HCT116 (cell line): ENCODE data around the gene STBD1. TPM values are rescaled to one million over a fixed set of nuclear protein-coding genes. Genes with fewer than 3 reads are reported as not detected.

Experiments used
- ATAC-seq: fragments of 200-7000 bp; cut with Tn5 transposase; 2 replicates; pipeline ENCODE4 v1.9.1; 2020; ENCODE audit warnings: mild to moderate bottlenecking, moderate library complexity
- BruUV-seq: library from RNA; stranded (reverse); fragments of 400-500 nt; replicated peaks from 2 replicates; lab custom pipeline; 2021; lab: Mats Ljungman, UMichigan
- CTCF ChIA-PET: fragments of 300-600 bp; sonication (Branson Sonifier 250); formaldehyde crosslinking; loops from one replicate; lab custom pipeline; 2021; ENCODE audit warnings: antibody characterized with exemption; lab: Charles Lee
- POLR2A ChIA-PET: fragments of 300-600, 350-600 bp; sonication (Branson Sonifier 250); formaldehyde crosslinking; loops from one replicate; lab custom pipeline; 2021; ENCODE audit warnings: antibody characterized with exemption; lab: Charles Lee
- RAD21 ChIA-PET, 2 experiments: fragments of 300-600 bp; sonication (Branson Sonifier 250); formaldehyde crosslinking; loops; one replicate each; lab custom pipeline; 2023; ENCODE audit warnings: low total read pairs in 2 of 2; ENCODE audit not compliant: uncharacterized antibody in 2 of 2, unreplicated experiment in 2 of 2, low non-redundant PET in 1 of 2; lab: Charles Lee
- DNase-seq: peaks from one replicate; pipeline ENCODE4 v3.0.0-alpha.2; 2010; ENCODE audit warnings: low read depth, low spot score
- H2AFZ ChIP-seq: fragments of 200-600 bp; shearing (Covaris generic), sonication (generic); 2 replicates; pipeline ENCODE4 v1.6.1; 2017; ENCODE audit warnings: low read depth, mixed run types, mixed read lengths, antibody characterized with exemption, low read length; ENCODE audit not compliant: poor library complexity, severe bottlenecking
- H3K27ac ChIP-seq: 2 replicates; pipeline ENCODE4 v1.5.1; 2012; ENCODE audit warnings: low read depth, low read length
- H3K27me3 ChIP-seq: fragments of 200-600 bp; sonication (generic); 2 replicates; pipeline ENCODE4 v1.6.1; 2016; ENCODE audit warnings: mixed run types, low read length, mixed read lengths; ENCODE audit not compliant: insufficient read depth
- H3K36me3 ChIP-seq, 2 experiments: fragments of 200-500 bp in 1 of 2; fragments of 200-600 bp in 1 of 2; sonication (Bioruptor generic) in 1 of 2; sonication (generic) in 1 of 2; 2 replicates each; pipeline versions ENCODE4 v1.5.1 to v1.6.1; 2014 to 2016; ENCODE audit warnings: low read length in 2 of 2, inconsistent platforms in 1 of 2, mixed read lengths in 1 of 2, mixed run types in 1 of 2; ENCODE audit not compliant: insufficient read depth in 2 of 2, control insufficient read depth in 1 of 2
- H3K4me1 ChIP-seq, 2 experiments: fragments of 200-600 bp in 1 of 2; sonication (generic) in 1 of 2; 2 replicates each; pipeline versions ENCODE4 v1.5.1 to v1.6.1; 2012 to 2017; ENCODE audit warnings: low read length in 2 of 2, inconsistent platforms in 1 of 2, mild to moderate bottlenecking in 1 of 2, mixed read lengths in 1 of 2, mixed run types in 1 of 2, moderate library complexity in 1 of 2; ENCODE audit not compliant: insufficient read depth in 2 of 2, control insufficient read depth in 1 of 2
- H3K4me2 ChIP-seq: fragments of 200-600 bp; sonication (generic); 2 replicates; pipeline ENCODE4 v1.6.1; 2017; ENCODE audit warnings: mixed run types, low read length, mixed read lengths
- H3K4me3 ChIP-seq, 2 experiments: fragments of 200-600 bp in 1 of 2; sonication (generic) in 1 of 2; replicated peaks in 1 of 2; 2 replicates each; pipeline ENCODE4 v1.5.1; 2011 to 2016; ENCODE audit warnings: low read length in 2 of 2, control low read depth in 1 of 2, low read depth in 1 of 2, mild to moderate bottlenecking in 1 of 2, mixed read lengths in 1 of 2, mixed run types in 1 of 2
- H3K79me2 ChIP-seq: fragments of 200-600 bp; sonication (generic); 2 replicates; pipeline ENCODE4 v1.6.1; 2017; ENCODE audit warnings: mild to moderate bottlenecking, mixed run types, low read length, moderate library complexity, mixed read lengths; ENCODE audit not compliant: insufficient read depth
- H3K9ac ChIP-seq: fragments of 200-600 bp; sonication (generic); 2 replicates; pipeline ENCODE4 v1.6.1; 2016; ENCODE audit warnings: low read length, mixed read lengths
- H3K9me2 ChIP-seq: fragments of 200-600 bp; sonication (generic), shearing (Covaris generic); 2 replicates; pipeline ENCODE4 v1.6.1; 2017; ENCODE audit warnings: mixed run types, mild to moderate bottlenecking, moderate library complexity; ENCODE audit not compliant: insufficient read depth
- H3K9me3 ChIP-seq, 2 experiments: fragments of 200-500 bp in 1 of 2; fragments of 200-600 bp in 1 of 2; sonication (Bioruptor generic) in 1 of 2; sonication (generic) in 1 of 2; 2 replicates each; pipeline ENCODE4 v1.6.1; 2014 to 2017; ENCODE audit warnings: low read length in 2 of 2, mixed read lengths in 2 of 2, inconsistent platforms in 1 of 2, low read depth in 1 of 2, mild to moderate bottlenecking in 1 of 2, mixed run types in 1 of 2, moderate library complexity in 1 of 2; ENCODE audit not compliant: control insufficient read depth in 1 of 2, insufficient read depth in 1 of 2
- H4K20me1 ChIP-seq: fragments of 200-600 bp; sonication (generic), shearing (Covaris generic); 2 replicates; pipeline ENCODE4 v1.6.1; 2017; ENCODE audit warnings: mixed run types, mild to moderate bottlenecking, moderate library complexity; ENCODE audit not compliant: insufficient read depth
- ATF3 ChIP-seq: IDR thresholded peaks from 2 replicates; pipeline ENCODE4 v1.6.1; 2012
- CBX3 ChIP-seq: IDR thresholded peaks from 2 replicates; pipeline ENCODE4 v1.6.1; 2012; ENCODE audit warnings: low read depth
- CEBPB ChIP-seq: IDR thresholded peaks from 2 replicates; pipeline ENCODE4 v1.6.1; 2012; ENCODE audit warnings: low read depth
- CTCF ChIP-seq, 3 experiments: fragments of 200-600 bp in 1 of 3; sonication (generic) in 1 of 3; IDR thresholded peaks in 2 of 3; conservative IDR thresholded peaks in 1 of 3; 2 replicates each; pipeline ENCODE4 v1.5.1; 2012 to 2017; ENCODE audit warnings: low read depth in 2 of 3, low read length in 2 of 3, antibody characterized with exemption in 1 of 3, borderline replicate concordance in 1 of 3, control low read depth in 1 of 3, mild to moderate bottlenecking in 1 of 3, mixed read lengths in 1 of 3, mixed run types in 1 of 3, moderate library complexity in 1 of 3; ENCODE audit not compliant: insufficient read depth in 1 of 3
- EGR1 ChIP-seq: IDR thresholded peaks from 2 replicates; pipeline ENCODE4 v1.6.1; 2012; ENCODE audit warnings: low read depth
- ELF1 ChIP-seq: IDR thresholded peaks from 2 replicates; pipeline ENCODE4 v1.6.1; 2012; ENCODE audit warnings: low read depth, borderline replicate concordance
- EZH2 ChIP-seq: fragments of 200-600 bp; sonication (generic); IDR thresholded peaks from 2 replicates; pipeline ENCODE4 v1.6.1; 2017; ENCODE audit warnings: antibody characterized with exemption, mixed run types
- FOSL1 ChIP-seq: IDR thresholded peaks from 2 replicates; pipeline ENCODE4 v1.6.1; 2012; ENCODE audit warnings: low read depth
- MAX ChIP-seq: IDR thresholded peaks from 2 replicates; pipeline ENCODE4 v1.6.1; 2012
- POLR2AphosphoS5 ChIP-seq: IDR thresholded peaks from 2 replicates; pipeline ENCODE4 v1.6.1; 2011; ENCODE audit warnings: mild to moderate bottlenecking, low read depth, low read length, moderate library complexity
- REST ChIP-seq: IDR thresholded peaks from 2 replicates; pipeline ENCODE4 v1.6.1; 2012; ENCODE audit warnings: low read depth
- SP1 ChIP-seq: IDR thresholded peaks from 2 replicates; pipeline ENCODE4 v1.6.1; 2012; ENCODE audit warnings: low read depth
- SRF ChIP-seq: IDR thresholded peaks from 2 replicates; pipeline ENCODE4 v1.6.1; 2012; ENCODE audit warnings: low read depth
- YY1 ChIP-seq: IDR thresholded peaks from 2 replicates; pipeline ENCODE4 v1.6.1; 2011; ENCODE audit warnings: low read length, low read depth, moderate library complexity, mild to moderate bottlenecking; ENCODE audit not compliant: insufficient replicate concordance; ENCODE audit errors: extremely low read depth
- ZNF274 ChIP-seq: fragments of 200-500 bp; sonication (Bioruptor generic); IDR thresholded peaks from 2 replicates; pipeline ENCODE4 v1.6.1; 2014; ENCODE audit warnings: mild to moderate bottlenecking, low read depth, low read length, inconsistent platforms
- intact Hi-C: fragments of 100-400 bp; cut with micrococcal nuclease; formaldehyde crosslinking; loops from 2 replicates; pipeline ENCODE4 v1.10.0; 2022
- total RNA-seq: library from RNA; stranded (reverse); gene quantifications from one replicate; pipeline ENCODE4 v1.2.1, GENCODE V29; 2021; ENCODE audit not compliant: unreplicated experiment

STBD1 gene
- total RNA-seq, 1 experiment from 2014 or later = 5.6 TPM

GRCh38 chr4:76265631-76266218 is 40.8 kb upstream of the STBD1 start:
- no peaks in the 10 kb centered on the region for H3K4me1 ChIP-seq
- intact Hi-C loops = no loop called here
- H3K27ac ChIP-seq = no peak overlapping the region
- no peak overlapping the region for H2AFZ ChIP-seq
- no peaks in the 10 kb centered on the region for H3K36me3 ChIP-seq
- DNase-seq (no peak), ATAC-seq (no peak)
- no peak overlapping the region for H3K4me2 ChIP-seq
- no peaks in the 10 kb centered on the region for H3K9me2 ChIP-seq
- CTCF ChIA-PET = no interaction called here
- H4K20me1 ChIP-seq = no peaks in the 10 kb centered on the region
- no peak overlapping the region for H3K9ac ChIP-seq
- H3K27me3 ChIP-seq = no peaks in the 10 kb centered on the region
- POLR2A ChIA-PET = no interaction called here
- H3K79me2 ChIP-seq = no peaks in the 10 kb centered on the region
- TF ChIP-seq CBX3 = no peak
- H3K9me3 ChIP-seq = no peaks in the 10 kb centered on the region
- no peak overlapping the region for H3K4me3 ChIP-seq
- RAD21 ChIA-PET = no interaction called here
- no TSS peak for BruUV-seq

DNA sequence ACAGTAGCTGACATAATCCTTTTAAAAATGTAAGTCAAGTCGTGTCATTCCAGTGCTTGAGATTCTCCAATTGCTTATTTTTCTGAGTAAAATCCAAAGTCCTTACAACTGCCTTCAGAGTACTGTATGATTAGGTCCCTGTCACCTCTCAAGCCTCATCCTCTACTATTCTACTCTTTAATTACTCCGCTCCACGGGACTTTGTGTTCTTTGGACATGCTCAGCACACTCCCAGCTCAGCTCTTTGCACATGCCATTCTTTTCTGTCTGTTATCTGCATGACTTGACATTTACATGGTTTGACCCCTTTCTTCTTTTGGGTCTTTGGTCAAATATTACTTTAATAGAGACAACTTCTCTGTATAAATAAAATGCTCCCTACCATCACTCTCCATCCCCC is 39.9 kb upstream of the STBD1 start:
- ATAC-seq (no peak), DNase-seq (no peak)
- Histone ChIP-seq H3K27me3 (no peaks in the 10 kb centered on the region), H3K9me2 (no peaks in the 10 kb centered on the region), H3K79me2 (no peaks in the 10 kb centered on the region), H3K4me2 (no peak overlapping the region), H2AFZ (no peak overlapping the region), H3K9ac (no peak overlapping the region), H3K36me3 (no peaks in the 10 kb centered on the region), H3K4me1 (no peaks in the 10 kb centered on the region), H4K20me1 (no peaks in the 10 kb centered on the region), H3K9me3 (no peaks in the 10 kb centered on the region), H3K4me3 (no peak overlapping the region), H3K27ac (no peak overlapping the region)
- ChIA-PET RAD21 (no interaction called here), POLR2A (no interaction called here), CTCF (no interaction called here)
- intact Hi-C loops = no loop called here
- BruUV-seq = no TSS peak
- TF ChIP-seq SRF (no peak), ZNF274 (no peak), EGR1 (no peak), CTCF (IDR thresholded peaks at IDR 0.05 in 2 of 3, conservative IDR thresholded peaks at IDR 0.05 in 1 of 3; ENCODE audit: borderline replicate concordance in 1 of 3, insufficient read depth in 1 of 3, low read depth in 2 of 3, low read length in 2 of 3) (no peak), MAX (no peak), YY1 (no peak), FOSL1 (no peak), EZH2 (no peak), REST (no peak), ATF3 (no peak), CEBPB (no peak), ELF1 (no peak), SP1 (no peak), POLR2AphosphoS5 (no peak)
